A549 treated with dexamethasone at 1 μM for 4 hours (cell line): ENCODE measurements around the gene RPL35. TPM values are rescaled to one million over a fixed set of nuclear protein-coding genes. Genes with fewer than 3 reads are reported as not detected.

Experiments used
- total RNA-seq: library from RNA; stranded (reverse); fragments of 200-300 nt; extraction: Qiagen RNA extraction; gene quantifications from 5 replicates; pipeline ENCODE4 v1.2.3, GENCODE V29; 2022

RPL35 gene
- total RNA-seq = 2,714 to 3,101 TPM (median 2,797 TPM) in 5 replicates

GRCh38 chr9:124861342-124862229 is at the start of gene RPL35, which contains the start of gene ARPC5L:
TSS of gene RPL35 (minus strand) at chr9:124861957. CDS start at chr9:124861912, 45 bp downstream.
TSS of gene ARPC5L (plus strand) at chr9:124862130. CDS start at chr9:124869291, 7,161 bp downstream.

GRCh38 chr9:124852829-124853531 is 8.8 kb downstream of the RPL35 start, which contains the start of gene WDR38:
TSS of gene WDR38 (plus strand) at chr9:124853460. CDS start at chr9:124853532, 72 bp downstream.

Other genes with a start within 250 kb of the RPL35 start
- 1.8 to 2.2 TPM (median 2.1 TPM) in 5 replicates for gene NR6A1, start 90.6 kb downstream of the RPL35 start, total RNA-seq
- gene OLFML2A, start 84.8 kb downstream of the RPL35 start, total RNA-seq = 25.8 to 43.1 TPM (median 34.4 TPM) in 5 replicates
- gene WDR38, start 8.5 kb downstream of the RPL35 start, total RNA-seq = 0.07 to 0.28 TPM (median 0.16 TPM) in 4 of 5 replicates, not detected in the other
- gene ARPC5L, start 173 bp upstream of the RPL35 start, total RNA-seq = 61.3 to 74.3 TPM (median 66.8 TPM) in 5 replicates
- gene GOLGA1, start 79.1 kb upstream of the RPL35 start, total RNA-seq = 9.6 to 12.0 TPM (median 11.1 TPM) in 5 replicates